Raji (cell line): ENCODE data around the gene COL4A2.

Source experiments
- POLR2A ChIP-seq: IDR thresholded peaks from 2 replicates; pipeline ENCODE4 v1.6.1; 2011; ENCODE audit warnings: low read depth, low read length, control low read depth; ENCODE audit not compliant: insufficient read depth

COL4A2 gene

DNA sequence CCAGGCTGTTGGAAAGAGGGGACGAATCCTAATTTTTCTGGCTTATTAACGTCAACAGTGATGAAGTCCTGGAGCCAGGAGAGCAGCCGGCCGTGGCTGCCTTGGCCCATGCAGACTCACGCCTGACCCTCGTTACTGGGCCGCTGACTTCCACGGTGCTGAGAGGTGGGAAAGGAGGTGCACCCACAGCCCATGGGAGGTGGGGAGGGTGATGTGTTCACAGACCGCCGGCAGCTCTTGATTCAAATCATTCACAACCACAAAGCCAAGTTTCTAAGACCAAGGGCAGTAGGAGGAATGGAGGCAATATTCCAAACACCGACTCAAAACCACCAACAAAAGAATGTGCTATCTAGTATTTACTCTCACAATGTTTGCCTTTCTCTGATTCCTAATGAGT is 24.3 kb downstream of the COL4A2 start:
- no peak for TF ChIP-seq POLR2A

DNA sequence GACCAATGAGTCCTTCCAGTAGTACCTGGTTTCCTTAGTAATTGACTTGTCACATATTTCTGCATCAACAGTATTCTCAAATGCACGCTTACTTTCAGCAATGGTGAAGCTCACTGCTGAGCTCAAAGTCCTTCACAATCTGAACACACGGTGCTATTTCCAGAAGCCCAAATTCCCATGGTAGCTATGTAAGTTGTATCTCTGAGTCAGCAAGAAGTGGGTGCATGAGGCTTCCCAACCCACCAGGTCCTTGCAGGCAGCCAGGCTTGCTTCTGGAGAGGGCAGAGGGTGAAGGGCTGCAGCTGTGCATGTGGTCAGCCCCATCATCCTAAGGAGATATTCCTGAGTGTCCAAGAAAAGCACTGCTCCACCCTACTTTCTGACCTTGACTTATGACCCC is 25.7 kb downstream of the COL4A2 start:
- no peak for TF ChIP-seq POLR2A

DNA sequence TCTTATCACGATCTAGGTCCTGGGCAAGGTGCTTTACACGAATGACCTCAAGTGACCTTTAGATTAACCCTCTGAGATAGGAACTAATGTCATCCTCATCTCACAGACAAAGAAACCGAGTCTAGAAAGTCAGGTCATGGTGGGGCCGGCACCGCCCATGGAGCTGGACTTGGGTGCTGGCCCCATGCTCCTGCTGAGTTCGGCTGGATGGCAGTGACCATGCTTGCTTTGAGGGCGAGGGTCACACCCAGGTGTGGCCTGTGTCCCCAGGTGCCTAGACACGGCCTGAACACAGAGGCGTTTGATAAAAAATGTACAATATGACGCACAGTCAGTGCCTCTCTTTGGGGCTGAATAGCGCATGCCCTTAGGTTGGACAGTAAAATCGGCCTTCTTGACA is 26.8 kb downstream of the COL4A2 start:
- TF ChIP-seq POLR2A = no peak

DNA sequence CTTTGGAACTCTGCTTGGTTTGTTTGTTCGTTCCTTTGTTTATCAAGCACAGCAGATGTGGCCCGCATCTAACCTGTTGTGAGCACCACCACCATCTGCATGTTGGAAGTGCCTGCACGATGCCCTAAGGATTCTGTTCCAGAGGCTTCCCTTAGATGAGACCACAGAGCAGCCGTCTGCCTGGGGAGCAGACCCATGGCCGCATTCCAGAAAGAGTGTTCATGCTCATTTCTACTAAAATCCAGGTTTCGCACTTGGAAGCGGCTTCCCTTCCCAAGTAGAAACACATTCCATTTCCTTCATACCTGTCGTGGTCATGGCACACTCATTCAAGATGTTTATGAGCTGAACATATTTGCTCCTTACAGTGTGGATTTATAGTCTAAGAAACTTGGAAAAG is 27.2 kb downstream of the COL4A2 start:
- no peak for TF ChIP-seq POLR2A

DNA sequence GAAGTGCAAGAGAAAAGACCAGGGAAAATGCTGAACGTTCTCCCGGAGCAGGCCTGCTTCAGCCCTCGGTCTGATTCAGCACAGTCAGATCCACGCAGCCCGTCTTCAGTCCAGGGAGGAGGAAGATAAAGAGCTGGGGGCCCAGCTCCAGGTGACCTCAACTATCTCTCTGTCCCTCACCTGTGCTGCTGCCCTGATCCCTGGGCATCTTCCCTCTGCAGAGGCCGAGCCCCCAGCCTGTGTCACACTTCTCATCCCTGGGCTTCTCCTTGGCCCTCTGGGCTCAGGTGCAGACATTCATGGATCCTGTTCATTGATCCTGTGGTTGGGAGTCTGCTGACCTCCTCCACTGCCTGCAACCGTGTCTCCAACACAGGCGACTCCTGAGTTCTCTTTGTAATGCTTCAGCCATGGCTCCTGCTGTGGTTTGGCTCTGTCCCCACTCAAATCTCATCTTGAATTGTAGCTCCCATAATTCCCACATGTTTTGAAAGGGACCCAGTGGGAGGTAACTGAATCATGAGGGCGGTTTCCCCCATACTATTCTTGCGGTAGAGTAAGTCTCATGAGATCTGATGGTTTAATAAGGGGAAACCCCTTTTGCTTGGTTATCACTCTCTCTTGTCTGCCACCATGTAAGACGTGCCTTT is 27.9 kb downstream of the COL4A2 start:
- TF ChIP-seq POLR2A = no peak

DNA sequence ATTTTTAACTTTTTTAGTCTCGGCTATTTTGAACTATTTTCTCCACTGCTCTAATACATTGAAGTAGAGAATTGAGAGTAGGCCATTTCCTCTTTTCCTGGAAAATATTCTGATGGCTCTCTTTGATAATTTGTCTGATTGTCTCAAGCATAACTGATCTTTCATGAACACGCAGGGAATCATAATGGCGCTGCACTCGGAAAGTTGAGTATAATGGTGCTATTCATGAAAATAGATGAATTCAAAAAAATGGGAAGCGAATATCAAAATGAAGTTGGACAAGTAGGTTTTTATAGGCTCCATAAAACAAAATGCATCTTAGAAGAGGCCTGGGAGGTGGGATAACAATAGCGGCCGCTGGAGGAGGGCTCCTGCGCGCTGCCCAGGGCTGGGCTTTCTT is 29.0 kb downstream of the COL4A2 start:
- no peak for TF ChIP-seq POLR2A

DNA sequence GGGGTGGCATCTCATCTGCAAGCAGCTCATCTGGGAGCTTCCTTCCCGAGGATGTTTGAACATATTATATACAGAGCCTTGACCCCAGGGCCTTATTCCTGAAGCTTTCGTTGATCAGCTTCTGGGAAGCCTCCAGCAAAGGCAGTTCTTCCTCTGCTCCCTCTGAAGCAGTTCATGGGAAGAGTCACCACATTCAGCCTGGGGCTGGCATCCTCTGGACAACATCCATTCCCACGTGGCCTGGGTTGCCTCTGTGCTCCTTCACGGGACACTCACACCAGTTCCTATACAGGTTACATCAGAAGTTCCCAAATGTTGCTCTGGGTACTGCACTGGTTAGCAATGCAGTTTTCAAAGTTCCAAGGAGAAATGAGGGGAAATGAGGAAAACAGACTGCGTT is 29.6 kb downstream of the COL4A2 start:
- no peak for TF ChIP-seq POLR2A

DNA sequence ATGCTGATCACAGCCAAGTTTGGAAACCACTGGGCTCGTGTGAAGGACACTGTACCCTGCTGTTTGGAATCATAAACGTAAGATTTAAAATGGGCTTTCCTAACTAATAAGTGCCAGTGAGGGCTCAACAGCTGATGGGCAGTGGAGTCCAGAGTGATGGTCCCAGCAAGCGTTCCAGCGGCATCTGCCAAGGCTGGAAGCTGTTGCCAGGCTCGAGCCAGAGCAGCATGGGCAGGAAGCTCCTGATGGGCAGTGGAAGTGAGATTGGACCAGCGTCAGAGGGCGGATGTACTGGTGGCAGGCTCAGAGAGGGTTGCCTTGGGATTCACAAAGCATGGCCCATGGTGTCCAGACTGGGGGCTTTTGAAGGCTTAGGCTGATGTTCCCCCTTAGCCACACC is 30.2 kb downstream of the COL4A2 start:
- no peak for TF ChIP-seq POLR2A

DNA sequence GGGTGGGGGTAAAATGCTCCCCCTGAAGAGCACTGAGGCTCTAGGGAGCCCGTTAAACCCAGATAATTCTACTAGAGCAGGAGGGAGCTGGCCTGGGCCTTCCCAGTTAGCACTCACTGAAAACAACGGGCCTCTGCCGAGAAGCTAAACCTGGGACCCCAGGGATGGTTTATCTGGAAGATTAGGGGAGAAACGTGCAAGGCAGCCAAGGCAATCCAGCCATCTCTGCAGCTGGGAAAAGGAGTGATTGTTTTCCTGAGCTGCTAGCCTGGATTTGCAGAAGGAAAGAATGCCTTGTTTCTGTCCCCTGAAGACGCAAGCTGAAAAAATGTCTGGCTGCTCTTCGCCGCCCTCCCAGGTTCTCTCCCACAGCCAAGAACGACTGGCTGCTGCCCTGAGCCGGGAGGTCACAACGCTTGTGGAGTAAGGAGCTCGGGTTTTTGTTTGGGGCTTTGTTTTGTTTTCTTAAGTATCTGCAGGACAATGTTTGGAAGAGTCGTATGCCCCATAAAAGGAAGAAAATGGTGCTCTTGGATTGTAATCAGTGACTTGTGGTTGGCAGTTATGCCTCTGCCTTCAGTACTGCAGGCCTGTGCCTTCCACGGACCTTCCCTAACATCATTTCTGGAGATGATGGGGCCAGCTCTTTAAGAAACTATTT is 31.5 kb downstream of the COL4A2 start:
- TF ChIP-seq POLR2A = no peak

DNA sequence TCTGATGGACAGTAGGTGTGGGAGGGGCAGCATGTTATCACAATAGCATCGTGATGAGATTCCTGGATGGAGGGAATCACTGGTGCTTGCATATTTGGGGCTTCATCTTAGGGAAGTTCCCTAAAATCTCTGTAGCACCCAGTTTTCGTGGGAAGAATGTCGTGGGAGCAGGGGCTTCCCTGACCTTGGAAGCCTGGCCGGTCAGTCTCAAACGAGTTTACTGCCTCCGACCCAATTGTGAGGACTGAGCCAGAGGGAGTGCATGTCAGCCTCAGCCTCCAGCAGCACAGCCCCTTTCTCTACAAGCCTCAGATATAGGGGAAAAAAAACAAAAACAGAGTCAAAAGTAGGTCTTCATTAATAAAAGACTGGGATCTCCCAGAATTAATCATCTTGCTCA is 32.2 kb downstream of the COL4A2 start:
- no peak for TF ChIP-seq POLR2A

DNA sequence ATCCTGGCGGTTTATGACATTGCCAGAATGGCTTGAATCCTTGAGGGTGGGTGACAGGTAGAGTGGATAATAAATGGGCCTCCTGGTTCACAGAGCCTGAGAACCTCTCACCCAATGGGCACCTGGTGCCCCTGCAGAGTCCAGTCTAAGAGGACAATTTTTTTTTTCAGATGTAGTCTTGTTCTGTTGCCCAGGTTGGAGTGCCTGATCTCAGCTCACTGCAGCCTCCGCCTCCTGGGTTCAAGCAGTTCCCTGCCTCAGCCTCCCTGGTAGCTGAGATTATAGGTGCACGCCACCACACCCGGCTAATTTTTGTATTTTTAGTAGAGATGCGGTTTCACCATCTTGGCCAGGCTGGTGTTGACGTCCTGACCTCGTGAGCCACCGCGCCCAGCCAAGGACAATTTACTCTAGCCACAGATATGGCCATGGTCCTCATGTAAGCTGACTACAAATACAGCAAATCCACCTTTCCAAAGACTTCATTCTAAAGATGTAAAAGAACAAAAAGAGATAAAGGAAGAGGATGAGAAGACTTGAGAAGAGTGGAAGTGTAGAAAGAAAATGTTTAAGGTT is 33.0 kb downstream of the COL4A2 start:
- TF ChIP-seq POLR2A = no peak

DNA sequence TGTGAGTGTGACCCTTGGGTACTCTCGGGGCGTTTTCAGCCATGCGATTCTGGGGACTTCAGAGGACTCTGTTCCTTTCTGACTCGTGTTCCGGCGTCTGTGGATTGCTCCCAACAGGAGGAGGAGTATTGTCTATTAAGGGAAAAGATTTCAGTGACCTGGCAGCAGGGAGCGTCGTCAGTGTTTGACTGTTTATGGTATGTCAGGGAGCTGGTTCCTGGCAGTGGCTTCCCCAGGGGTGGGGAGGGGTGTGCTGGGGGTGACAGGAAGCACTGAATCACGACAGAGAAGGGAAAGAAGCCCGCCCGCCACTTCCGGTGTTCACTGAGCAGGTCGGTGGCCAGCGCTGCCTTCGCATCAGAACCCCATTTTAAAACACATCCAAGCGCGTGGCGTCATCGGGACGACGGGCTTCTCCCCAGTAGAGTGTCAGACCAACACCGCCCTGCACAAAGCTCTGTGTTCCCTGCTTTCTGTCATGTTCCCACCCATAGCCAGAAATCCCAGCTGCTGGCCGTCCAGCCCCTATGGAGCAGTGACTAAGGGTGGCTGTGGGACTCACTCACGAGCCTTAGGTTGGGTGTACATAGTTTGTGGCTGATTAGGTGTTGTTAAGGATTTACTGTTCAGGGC is 33.8 kb downstream of the COL4A2 start:
- no peak for TF ChIP-seq POLR2A

DNA sequence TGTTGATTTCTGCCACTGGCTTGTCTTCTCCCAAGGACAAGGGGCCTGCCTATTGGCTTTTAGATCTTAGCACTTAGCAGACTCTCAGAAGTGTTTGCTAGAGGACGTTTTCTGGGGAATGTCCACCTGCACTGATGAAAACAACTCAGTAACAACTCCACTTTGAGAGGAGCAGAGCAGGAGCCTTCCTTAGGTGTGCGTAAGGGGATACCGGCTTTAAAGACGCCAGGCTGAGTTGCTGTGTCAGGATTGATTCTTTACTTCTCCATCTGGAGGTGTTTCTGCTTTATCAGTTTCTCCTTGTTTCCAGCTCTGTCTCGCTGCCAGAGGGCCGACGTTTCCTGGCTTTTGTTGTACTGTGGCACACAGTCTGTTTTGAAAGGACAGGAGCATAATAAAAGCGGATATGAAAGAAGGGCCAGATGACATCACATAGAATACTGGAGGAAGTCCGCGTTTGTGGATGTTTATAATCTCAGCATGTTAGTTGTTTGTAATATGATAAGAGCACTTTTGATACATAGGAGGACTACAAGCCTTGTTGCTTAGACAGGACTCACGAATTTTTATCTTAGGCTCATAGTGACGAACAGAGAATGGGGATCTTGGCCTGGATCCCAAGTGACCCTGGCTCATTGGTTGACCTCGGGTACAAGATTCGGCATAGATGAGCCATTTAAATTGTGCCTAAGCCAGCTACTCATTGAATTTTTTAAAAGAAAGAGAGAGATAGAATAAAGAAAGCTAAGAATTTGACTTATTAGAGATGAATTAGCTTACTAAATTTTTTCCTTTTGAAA is 34.6 kb downstream of the COL4A2 start:
- TF ChIP-seq POLR2A = no peak

DNA sequence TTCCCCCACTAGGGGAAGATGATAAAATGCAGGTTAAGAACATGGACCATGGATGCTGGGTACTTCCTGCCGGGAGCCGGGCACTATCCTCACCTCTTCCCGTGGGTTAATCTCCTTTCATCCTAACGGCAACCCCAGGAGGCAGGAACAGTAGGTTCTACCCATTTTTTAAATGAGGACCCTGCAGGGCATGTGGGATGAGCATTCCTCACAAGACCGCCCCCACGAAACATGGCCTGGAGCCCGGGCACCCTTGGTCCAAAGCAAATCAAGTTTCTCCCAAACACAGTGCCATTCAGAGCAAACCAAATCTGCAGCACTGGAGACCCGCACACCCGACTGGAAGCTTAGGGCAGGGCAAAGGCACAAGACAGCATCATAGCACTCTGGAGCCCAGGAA is 35.4 kb downstream of the COL4A2 start:
- no peak for TF ChIP-seq POLR2A

DNA sequence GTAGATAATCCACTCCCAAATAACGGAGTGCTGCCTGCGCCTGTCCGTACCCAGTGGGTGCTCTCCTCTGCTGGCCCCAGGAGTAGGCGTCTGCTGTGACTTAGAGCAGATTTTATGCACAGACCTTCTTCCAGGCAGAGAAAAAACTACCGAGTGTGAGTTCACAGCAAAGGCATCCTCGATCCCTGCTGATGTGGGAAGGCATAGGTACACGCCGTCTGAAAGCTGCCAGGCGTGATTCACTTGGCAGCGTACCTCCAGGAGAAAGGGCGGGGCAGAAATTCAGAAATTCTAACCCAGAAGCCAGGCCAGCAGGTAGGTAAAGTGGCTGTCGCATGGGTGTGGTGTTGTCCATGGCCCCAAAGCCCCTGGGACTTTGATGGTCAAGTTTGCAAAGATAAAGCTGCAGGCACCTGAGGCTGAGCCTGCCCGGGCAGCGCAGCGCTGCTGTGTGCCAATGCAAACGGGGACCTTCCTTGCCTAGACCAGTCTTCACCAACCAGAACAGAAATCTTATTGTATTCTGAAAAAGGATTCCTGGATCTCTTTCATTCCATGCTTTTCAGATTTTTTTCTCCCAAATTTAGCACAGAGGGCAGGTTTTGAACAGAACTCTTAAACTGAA is 36.3 kb downstream of the COL4A2 start:
- TF ChIP-seq POLR2A = no peak
